DMS114 treated with DMSO at 0.1 percent for 48 hours (cell line): ENCODE results near the gene MYH3.
"Not testable (repeated sequence)": the region's sequence is repeated elsewhere in the genome, so short reads cannot be mapped to it uniquely, and the experiment has no call there.

Experiments used
- DNase-seq: peaks from one replicate; lab custom pipeline; 2025; ENCODE audit not compliant: unreplicated experiment; lab: John Stamatoyannopoulos, UW

Gene MYH3

DNA sequence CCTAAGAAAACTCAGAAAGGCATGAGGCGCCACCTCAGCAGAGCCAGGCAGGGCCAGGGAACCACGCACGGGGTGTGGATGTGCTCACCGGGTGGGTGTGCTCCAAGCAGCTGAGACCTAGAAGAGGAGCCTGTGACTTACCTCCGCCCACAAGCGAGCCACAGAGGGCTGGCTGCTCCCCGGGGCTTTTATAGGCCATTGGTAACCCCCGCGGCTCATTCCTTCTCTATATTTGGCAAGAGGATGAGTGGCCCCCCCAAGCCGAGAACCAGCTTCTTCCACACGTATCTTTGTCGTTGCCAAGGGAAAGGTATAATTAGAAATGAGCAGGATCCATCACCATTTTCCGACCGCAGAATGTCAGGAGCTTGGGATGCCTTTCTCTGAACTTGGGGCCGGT is at the start of gene MYH3:
MYH3 (minus strand) TSS at position 162 of the 400 bp plus-strand sequence. CDS start 2,245 bp downstream, outside the sequence.
- no peak for DNase-seq

GRCh38 chr17:10705727-10706126 is 48.6 kb upstream of the MYH3 start:
- DNase-seq: no peak

DNA sequence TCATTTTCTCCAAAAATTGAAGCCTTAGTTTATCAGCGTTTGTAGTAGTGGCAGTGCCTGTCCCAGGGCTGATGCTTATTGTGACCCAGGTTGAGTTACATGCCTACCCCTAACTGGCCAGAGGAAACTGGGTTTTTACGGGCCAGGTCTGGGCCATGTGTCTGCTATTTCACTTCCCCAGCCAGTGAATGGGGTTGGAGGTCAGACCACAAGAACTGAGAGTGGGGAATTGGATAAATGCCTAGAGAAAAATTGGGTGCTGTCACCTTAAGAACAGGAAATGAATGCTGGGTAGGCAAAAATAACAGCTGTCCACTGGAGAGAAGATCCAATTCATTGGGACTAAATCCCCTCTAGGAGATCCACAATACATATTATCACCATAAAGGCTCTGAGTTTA is 45.5 kb upstream of the MYH3 start:
- DNase-seq: no peak

GRCh38 chr17:10699856-10700255 is 42.7 kb upstream of the MYH3 start:
- no peak for DNase-seq

DNA sequence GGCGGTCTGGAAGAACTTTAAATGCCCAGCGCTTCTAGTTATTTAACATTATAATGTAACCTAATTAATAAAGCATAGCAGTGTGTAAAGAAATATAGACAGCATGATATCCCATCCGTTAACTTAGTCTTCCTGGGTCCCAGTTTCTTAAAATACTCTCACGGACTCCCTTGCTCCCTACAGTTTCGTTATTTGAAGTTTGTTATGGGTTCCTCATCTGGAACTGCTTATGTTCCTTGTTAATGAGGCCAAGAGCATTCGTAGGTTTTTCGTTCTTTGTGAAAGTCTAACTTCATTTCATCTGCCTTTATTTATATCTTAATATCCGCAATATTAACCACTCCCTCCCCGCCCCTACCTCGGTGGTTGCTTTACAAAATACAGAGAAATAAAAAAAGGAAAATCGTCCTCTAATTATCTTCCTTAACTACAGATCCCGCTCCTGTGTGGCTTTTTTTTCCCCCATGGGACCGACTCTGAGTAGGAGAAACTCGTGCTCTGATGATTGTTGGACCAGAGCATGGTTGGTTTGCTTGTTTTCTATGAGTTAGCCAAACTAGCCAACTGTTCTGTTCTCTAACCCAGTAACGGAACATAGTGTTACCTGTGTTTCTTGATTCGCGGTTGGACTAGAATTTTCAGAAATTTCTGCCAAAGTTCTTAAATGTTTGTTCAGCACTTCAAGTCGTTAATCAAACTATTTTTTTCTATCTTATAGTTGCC is 41.1 kb upstream of the MYH3 start:
- no peak for DNase-seq

DNA sequence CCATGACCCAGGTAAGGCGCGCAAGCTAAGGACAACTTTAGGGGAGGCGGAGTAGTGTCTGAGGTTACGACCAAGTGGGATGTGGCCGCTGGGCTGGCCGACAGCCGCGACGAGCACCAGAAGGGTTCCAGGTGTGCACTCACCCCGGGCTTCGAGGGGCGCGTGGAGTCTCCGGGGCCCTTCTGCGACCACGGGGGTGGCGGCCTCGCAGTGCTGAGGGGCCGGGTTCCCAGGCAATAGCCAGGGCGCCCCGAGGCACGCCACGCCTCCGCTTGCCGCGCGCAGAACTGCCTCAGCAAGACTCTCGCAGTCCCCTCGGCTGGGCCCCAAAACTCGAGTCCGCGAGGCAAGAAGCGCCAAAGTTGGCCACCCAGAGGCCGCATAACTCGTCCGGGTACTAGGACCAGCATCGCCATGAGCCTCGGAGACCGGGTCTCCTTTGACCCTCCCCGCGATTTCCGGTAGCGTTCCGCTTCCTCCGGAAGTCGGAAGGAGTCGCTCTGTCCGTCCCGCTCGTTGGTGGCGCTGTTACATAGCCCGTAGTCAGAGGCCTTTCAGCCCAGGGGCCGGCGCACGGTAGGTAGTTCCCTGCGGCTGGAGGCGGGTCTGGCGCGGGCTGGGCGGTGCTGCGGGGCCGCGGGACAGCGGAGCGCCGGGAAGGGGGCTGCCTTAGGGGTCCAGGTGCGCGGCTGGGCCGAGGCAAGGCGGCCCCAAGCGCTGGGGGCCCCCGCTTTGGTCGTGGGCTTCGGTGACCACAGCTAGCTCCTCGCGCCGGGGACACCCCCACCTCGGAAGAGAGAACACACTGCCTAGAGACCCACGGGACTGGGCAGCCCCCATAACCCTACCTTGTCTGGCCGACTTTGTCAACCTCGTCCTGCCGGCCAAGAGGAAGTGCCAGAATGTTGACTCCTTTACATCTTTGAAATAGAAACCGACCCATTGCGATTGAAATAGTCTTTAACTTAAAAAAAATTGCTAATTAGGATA is 40.3 kb upstream of the MYH3 start, which contains the start of the genes ADPRM and SCO1:
ADPRM (plus strand) TSS at position 503 of the 990 bp plus-strand sequence. CDS start 7,333 bp downstream, outside the sequence.
SCO1 (minus strand) TSS at position 442 of the 990 bp plus-strand sequence; CDS start at position 416, 26 bp downstream.
- DNase-seq: peak; percentile 85

- DNase-seq: not testable (repeated sequence)
These were observed 38.8 kb upstream of the MYH3 start for GRCh38 chr17:10695875-10696407.

- no peak for DNase-seq
These were observed 30.4 kb upstream of the MYH3 start for GRCh38 chr17:10687499-10687898.

GRCh38 chr17:10683853-10684252 is 26.7 kb upstream of the MYH3 start:
- DNase-seq: peak; percentile 21

DNA sequence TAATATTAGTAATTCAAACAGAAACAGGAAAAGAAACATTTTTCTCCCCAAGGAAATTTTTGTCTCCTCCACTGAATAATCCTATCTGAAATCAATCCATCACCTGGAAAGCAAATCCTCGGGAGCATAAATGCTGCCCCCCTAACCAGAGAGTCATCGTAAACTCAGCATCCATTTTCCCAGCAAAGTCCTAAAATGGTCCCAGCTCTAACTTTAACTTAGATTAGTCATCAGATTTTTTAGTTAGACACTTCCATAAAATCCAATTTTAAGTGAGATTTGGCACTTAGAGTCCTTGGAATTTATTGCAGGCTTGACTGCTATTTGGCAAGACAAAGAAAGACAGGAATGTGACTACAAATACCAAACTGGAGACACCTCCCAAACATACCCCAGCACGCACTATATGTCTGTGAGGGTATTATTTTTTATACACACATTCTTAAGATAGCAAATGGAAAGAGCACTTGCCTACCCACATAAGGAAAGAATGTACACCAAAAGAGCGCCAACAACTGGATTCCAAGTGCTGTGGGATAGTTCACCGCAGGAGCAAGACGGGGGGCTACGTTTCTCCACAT is 24.8 kb upstream of the MYH3 start:
- DNase-seq: no peak

DNA sequence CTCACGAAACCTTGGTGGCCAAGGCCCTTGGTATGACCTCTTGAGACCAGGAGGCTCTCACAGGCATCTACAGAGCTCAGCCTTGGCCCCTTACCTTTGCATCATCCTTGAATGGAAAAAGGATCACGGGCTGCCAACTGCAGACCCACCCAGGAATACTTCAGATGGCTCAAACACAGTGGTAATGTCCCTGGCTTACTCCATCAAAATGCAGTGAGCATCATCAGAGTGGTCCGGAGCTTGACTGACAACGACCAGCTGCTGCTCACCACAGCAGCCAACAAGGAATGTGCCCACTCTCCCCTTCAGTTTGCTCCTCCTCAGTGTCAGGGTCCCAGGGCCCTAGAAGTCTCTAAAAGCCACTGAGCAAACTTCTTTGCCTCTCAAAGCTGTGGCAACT is 17.6 kb upstream of the MYH3 start:
- no peak for DNase-seq

DNA sequence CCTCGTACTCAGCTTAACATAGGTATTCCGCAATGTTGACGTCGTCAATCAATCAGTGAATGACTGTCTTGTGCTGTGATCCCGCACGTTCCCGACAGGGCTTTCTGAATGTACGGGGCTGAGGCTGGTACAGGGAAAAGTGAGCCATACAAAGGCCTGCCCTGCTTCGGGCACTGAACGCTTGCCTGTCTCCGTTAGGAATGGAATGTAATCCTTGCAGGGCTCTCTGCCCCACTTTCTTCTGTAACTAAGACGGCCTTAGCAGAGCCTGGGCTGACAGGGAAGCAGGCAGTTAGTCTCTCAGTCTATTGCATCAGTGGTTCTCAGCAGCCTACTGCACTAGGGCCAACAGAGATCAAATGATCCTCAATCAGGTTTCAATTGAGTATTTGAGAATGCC is 16.2 kb upstream of the MYH3 start:
- DNase-seq: no peak

- DNase-seq: no peak
These were observed 11.7 kb upstream of the MYH3 start for GRCh38 chr17:10668775-10669174.

DNA sequence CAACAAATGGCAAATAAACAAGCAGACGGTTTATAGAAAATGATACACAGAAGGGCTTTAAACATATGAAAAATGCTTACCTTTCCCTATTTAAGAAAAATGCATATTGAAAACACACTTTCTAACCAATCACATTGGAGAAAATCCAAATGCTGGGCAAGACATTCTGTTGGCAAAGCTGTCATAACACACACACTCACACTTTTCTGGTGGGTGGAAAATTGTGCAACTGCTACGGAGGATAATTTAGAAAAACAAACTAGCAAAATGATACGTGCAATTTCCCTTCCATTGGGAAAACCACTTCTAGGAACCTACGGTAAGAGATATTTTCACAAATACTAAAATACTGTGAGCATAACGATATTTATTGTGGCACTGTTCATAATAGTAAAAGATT is 9.8 kb upstream of the MYH3 start:
- DNase-seq: no peak

GRCh38 chr17:10664571-10664970 is 7.5 kb upstream of the MYH3 start:
- DNase-seq: no peak

DNA sequence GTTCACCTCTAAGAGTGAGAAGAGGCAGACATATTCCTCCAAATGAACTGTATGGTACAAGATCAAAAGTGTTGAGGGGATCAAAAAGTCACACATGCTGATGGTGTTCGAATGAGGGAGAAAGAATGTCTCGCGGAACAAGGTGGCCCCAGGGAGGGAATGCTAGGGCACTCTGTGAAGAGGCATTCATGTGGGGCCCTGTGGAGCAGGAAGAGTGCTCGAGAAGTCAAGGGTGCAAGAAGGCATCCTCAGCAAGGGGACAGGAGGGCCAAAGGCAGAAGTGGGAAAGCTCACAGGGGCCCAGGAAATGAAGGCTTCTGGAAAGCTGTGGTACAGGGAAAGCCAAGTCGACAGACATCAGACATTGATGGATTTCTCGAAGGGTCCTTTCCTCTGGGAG is 6.1 kb upstream of the MYH3 start:
- no peak for DNase-seq

GRCh38 chr17:10661437-10661836 is 4.3 kb upstream of the MYH3 start:
- no peak for DNase-seq

GRCh38 chr17:10657879-10658278 is 770 bp upstream of the MYH3 start:
- no peak for DNase-seq

DNA sequence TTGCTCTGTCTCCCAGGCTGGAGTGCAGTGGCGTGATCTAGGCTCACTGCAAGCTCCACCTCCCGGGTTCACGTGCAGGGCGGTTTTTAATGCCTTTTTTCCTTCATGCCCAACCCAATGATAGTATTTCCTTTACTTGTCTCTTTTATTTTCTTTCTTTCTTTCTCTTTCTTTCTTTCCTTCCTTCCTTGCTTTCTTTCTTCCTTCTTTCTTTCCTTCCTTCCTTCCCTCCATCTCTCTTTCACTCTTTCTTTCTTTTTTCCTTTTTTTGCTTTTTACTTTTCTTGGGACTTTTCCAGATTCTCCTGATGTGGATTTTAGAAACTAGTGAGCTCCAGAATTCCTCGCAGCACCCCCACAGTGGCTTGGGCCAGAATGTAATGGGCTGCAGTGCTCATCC is 3.1 kb downstream of the MYH3 start:
- no peak for DNase-seq

GRCh38 chr17:10652984-10653659 is 4.0 kb downstream of the MYH3 start:
- no peak for DNase-seq

DNA sequence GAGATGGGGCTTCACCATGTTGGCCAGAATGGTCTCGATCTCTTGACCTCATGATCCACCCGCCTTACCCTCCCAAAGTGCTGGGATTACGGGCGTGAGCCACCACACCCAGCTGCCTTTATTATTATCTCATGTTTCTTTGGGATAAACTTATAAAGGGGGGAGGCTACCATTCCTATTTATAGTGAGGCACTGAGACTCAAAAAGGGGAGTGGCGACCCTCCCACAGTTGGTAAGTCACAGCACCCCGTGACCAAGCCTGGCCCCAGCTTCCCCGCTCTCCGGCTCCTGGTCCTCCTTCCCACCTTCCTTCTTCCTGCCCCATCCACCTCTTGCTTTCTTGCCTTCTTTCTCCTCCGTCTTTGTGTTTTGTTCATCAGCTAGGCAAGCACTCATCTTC is 5.2 kb downstream of the MYH3 start:
- no peak for DNase-seq
